IMR-90 (cell line): ENCODE data around the gene LTA. TPM values are rescaled to one million over a fixed set of nuclear protein-coding genes. Genes with fewer than 3 reads are reported as not detected.
A peak's percentile ranks its signal among the peaks of the same experiment; 100 is the strongest.

Experiments used
- microRNA-seq, 2 experiments: library from miRNA; stranded (forward) in 1 of 2; unstranded in 1 of 2; fragments of 10-50 nt in 1 of 2; fragments of <30 nt in 1 of 2; gene quantifications in 1 of 2; microRNA quantifications in 1 of 2; one replicate each; pipeline versions ENCODE3 to v1.1.0; 2013 to 2020; ENCODE audit not compliant: insufficient read depth in 1 of 2, insufficient read length in 1 of 2, unreplicated experiment in 1 of 2
- polyA plus RNA-seq, 3 experiments: library from polyadenylated mRNA; depleted of rRNA; stranded (reverse); fragments of >200 nt; gene quantifications; 2 replicates each; pipeline ENCODE4 v1.2.3, GENCODE V29; 2012; ENCODE audit warnings: low replicate concordance in 1 of 3
- small RNA-seq, 5 experiments: library from RNA; depleted of rRNA; stranded (forward); fragments of <200 nt; gene quantifications; one replicate each; pipeline ENCODE3, GENCODE V24; 2012
- total RNA-seq: library from RNA; depleted of rRNA; stranded (reverse); fragments of >200 nt; gene quantifications from 2 replicates; pipeline ENCODE4 v1.2.3, GENCODE V29; 2012; rRNA removed

Gene LTA
- total and polyA plus RNA-seq, 2 of the 4 experiments (the other 2 are of a cell fraction) = not detected

Small RNA genes within 50 kb of the gene (microRNA-seq; reads per million reads assigned to microRNA genes)
- gene SNORA38 (ENCODE audit: insufficient read depth, insufficient read length) (4.1 reads per million), gene SNORD117 (ENCODE audit: insufficient read depth, insufficient read length) (75.4 reads per million, percentile 79 among the genes with 10 or more reads in this experiment), gene SNORD84 (ENCODE audit: insufficient read depth, insufficient read length) (not detected), gene UQCRHP1 (ENCODE audit: insufficient read depth, insufficient read length) (not detected)

Small RNA genes within 50 kb of the gene (small RNA-seq; reads per million reads assigned to genes)
- gene SNORA38 (6.6 to 379 (median 25.4) reads per million in 5 experiments), gene SNORD117 (3.0 to 124 (median 29.1) reads per million in 5 experiments), gene SNORD84 (0 reads per million in 5 experiments), gene UQCRHP1 (0 reads per million in 5 experiments)

Other genes starting within 250 kb of the LTA start
Only the 30 nearest of the 34 such genes appear.
- gene HLA-B, start 215.1 kb upstream of the LTA start, total RNA-seq = 41.7 and 44.1 TPM in 2 replicates
- 259 and 309 TPM in 2 replicates for gene HLA-B, start 215.1 kb upstream of the LTA start, polyA plus RNA-seq (2012; rRNA removed)
- 52.2 and 55.9 TPM in 2 replicates for gene MICA, start 168.7 kb upstream of the LTA start, total RNA-seq
- 67.7 and 72.8 TPM in 2 replicates for gene MICA, start 168.7 kb upstream of the LTA start, polyA plus RNA-seq (2012; rRNA removed)
- 11.1 and 11.7 TPM in 2 replicates for gene MICB, start 74.1 kb upstream of the LTA start, total RNA-seq
- 9.6 and 9.9 TPM in 2 replicates for gene MICB, start 74.1 kb upstream of the LTA start, polyA plus RNA-seq (2012; rRNA removed)
- not detected in 2 replicates for gene MCCD1, start 43.3 kb upstream of the LTA start, total RNA-seq
- gene MCCD1, start 43.3 kb upstream of the LTA start, polyA plus RNA-seq (2012; rRNA removed) = not detected in 2 replicates
- 640 and 796 TPM in 2 replicates for gene DDX39B, start 30.3 kb upstream of the LTA start, total RNA-seq
- 371 and 477 TPM in 2 replicates for gene DDX39B, start 30.3 kb upstream of the LTA start, polyA plus RNA-seq (2012; rRNA removed)
- gene ATP6V1G2, start 25.7 kb upstream of the LTA start, total RNA-seq = 1.4 and 3.1 TPM in 2 replicates
- 4.8 and 6.5 TPM in 2 replicates for gene ATP6V1G2, start 25.7 kb upstream of the LTA start, polyA plus RNA-seq (2012; rRNA removed)
- gene NFKBIL1, start 24.7 kb upstream of the LTA start, total RNA-seq = 10.0 and 10.8 TPM in 2 replicates
- gene NFKBIL1, start 24.7 kb upstream of the LTA start, polyA plus RNA-seq (2012; rRNA removed) = 7.8 and 9.5 TPM in 2 replicates
- gene TNF, start 3.3 kb downstream of the LTA start, total RNA-seq = not detected in 2 replicates
- not detected in 2 replicates for gene TNF, start 3.3 kb downstream of the LTA start, polyA plus RNA-seq (2012; rRNA removed)
- not detected in 2 replicates for gene LTB, start 10.1 kb downstream of the LTA start, total RNA-seq
- gene LTB, start 10.1 kb downstream of the LTA start, polyA plus RNA-seq (2012; rRNA removed) = not detected in 2 replicates
- gene LST1, start 14.0 kb downstream of the LTA start, total RNA-seq = not detected in 2 replicates
- not detected in 2 replicates for gene LST1, start 14.0 kb downstream of the LTA start, polyA plus RNA-seq (2012; rRNA removed)
- not detected in 2 replicates for gene NCR3, start 20.7 kb downstream of the LTA start, total RNA-seq
- not detected in 2 replicates for gene NCR3, start 20.7 kb downstream of the LTA start, polyA plus RNA-seq (2012; rRNA removed)
- gene AIF1, start 42.9 kb downstream of the LTA start, total RNA-seq = not detected in 2 replicates
- gene AIF1, start 42.9 kb downstream of the LTA start, polyA plus RNA-seq (2012; rRNA removed) = not detected in 2 replicates
- 7.7 and 8.1 TPM in 2 replicates for gene PRRC2A, start 48.4 kb downstream of the LTA start, total RNA-seq
- 88.6 and 101 TPM in 2 replicates for gene PRRC2A, start 48.4 kb downstream of the LTA start, polyA plus RNA-seq (2012; rRNA removed)
- gene BAG6, start 80.4 kb downstream of the LTA start, total RNA-seq = 40.7 and 41.4 TPM in 2 replicates
- 134 and 151 TPM in 2 replicates for gene BAG6, start 80.4 kb downstream of the LTA start, polyA plus RNA-seq (2012; rRNA removed)
- 0.83 and 1.4 TPM in 2 replicates for gene APOM, start 83.6 kb downstream of the LTA start, total RNA-seq
- gene APOM, start 83.6 kb downstream of the LTA start, polyA plus RNA-seq (2012; rRNA removed) = 3.5 and 3.8 TPM in 2 replicates
- gene C6orf47, start 88.5 kb downstream of the LTA start, total RNA-seq = 13.1 and 14.2 TPM in 2 replicates
- gene C6orf47, start 88.5 kb downstream of the LTA start, polyA plus RNA-seq (2012; rRNA removed) = 8.9 and 9.0 TPM in 2 replicates
- gene GPANK1, start 92.7 kb downstream of the LTA start, total RNA-seq = 6.1 and 7.2 TPM in 2 replicates
- 13.8 and 16.7 TPM in 2 replicates for gene GPANK1, start 92.7 kb downstream of the LTA start, polyA plus RNA-seq (2012; rRNA removed)
- gene CSNK2B, start 93.8 kb downstream of the LTA start, total RNA-seq = 218 and 240 TPM in 2 replicates
- 178 and 194 TPM in 2 replicates for gene CSNK2B, start 93.8 kb downstream of the LTA start, polyA plus RNA-seq (2012; rRNA removed)
- 1.9 and 2.2 TPM in 2 replicates for gene LY6G5B, start 97.7 kb downstream of the LTA start, total RNA-seq
- gene LY6G5B, start 97.7 kb downstream of the LTA start, polyA plus RNA-seq (2012; rRNA removed) = 10.2 and 13.6 TPM in 2 replicates
- 0.18 TPM in 1 of 2 replicates, not detected in the other for gene LY6G5C, start 108.8 kb downstream of the LTA start, total RNA-seq
- gene LY6G5C, start 108.8 kb downstream of the LTA start, polyA plus RNA-seq (2012; rRNA removed) = 2.0 and 2.1 TPM in 2 replicates
- 30.3 and 35.1 TPM in 2 replicates for gene ABHD16A, start 131.0 kb downstream of the LTA start, total RNA-seq
- 31.5 and 34.6 TPM in 2 replicates for gene ABHD16A, start 131.0 kb downstream of the LTA start, polyA plus RNA-seq (2012; rRNA removed)
- not detected in 2 replicates for gene LY6G6F, start 134.6 kb downstream of the LTA start, total RNA-seq
- gene LY6G6F, start 134.6 kb downstream of the LTA start, polyA plus RNA-seq (2012; rRNA removed) = not detected in 2 replicates
- gene LY6G6D, start 143.1 kb downstream of the LTA start, total RNA-seq = not detected in 2 replicates
- gene LY6G6D, start 143.1 kb downstream of the LTA start, polyA plus RNA-seq (2012; rRNA removed) = not detected in 2 replicates
- not detected in 2 replicates for gene LY6G6C, start 149.5 kb downstream of the LTA start, total RNA-seq
- gene LY6G6C, start 149.5 kb downstream of the LTA start, polyA plus RNA-seq (2012; rRNA removed) = not detected in 2 replicates
- not detected in 2 replicates for gene MPIG6B, start 151.1 kb downstream of the LTA start, total RNA-seq
- not detected in 2 replicates for gene MPIG6B, start 151.1 kb downstream of the LTA start, polyA plus RNA-seq (2012; rRNA removed)
- 40.0 and 40.7 TPM in 2 replicates for gene DDAH2, start 157.0 kb downstream of the LTA start, total RNA-seq
- gene DDAH2, start 157.0 kb downstream of the LTA start, polyA plus RNA-seq (2012; rRNA removed) = 57.9 and 58.4 TPM in 2 replicates
- gene CLIC1, start 164.2 kb downstream of the LTA start, total RNA-seq = 992 and 1,185 TPM in 2 replicates
- gene CLIC1, start 164.2 kb downstream of the LTA start, polyA plus RNA-seq (2012; rRNA removed) = 692 and 706 TPM in 2 replicates
- 4.7 and 5.6 TPM in 2 replicates for gene MSH5, start 167.7 kb downstream of the LTA start, total RNA-seq
- gene MSH5, start 167.7 kb downstream of the LTA start, polyA plus RNA-seq (2012; rRNA removed) = 14.5 and 15.7 TPM in 2 replicates
- gene SAPCD1, start 190.4 kb downstream of the LTA start, total RNA-seq = not detected in 2 replicates
- 2.2 and 2.3 TPM in 2 replicates for gene SAPCD1, start 190.4 kb downstream of the LTA start, polyA plus RNA-seq (2012; rRNA removed)
- gene VWA7, start 205.0 kb downstream of the LTA start, total RNA-seq = under 0.01 and 0.28 TPM in 2 replicates
- gene VWA7, start 205.0 kb downstream of the LTA start, polyA plus RNA-seq (2012; rRNA removed) = 1.0 and 1.4 TPM in 2 replicates